Measurements from ENCODE around the gene TPM4. TPM values are rescaled to one million over a fixed set of nuclear protein-coding genes. Genes with fewer than 3 reads are reported as not detected.

Gene TPM4
- total RNA-seq, 1 experiment from 2014 or later: 219 TPM

DNA sequence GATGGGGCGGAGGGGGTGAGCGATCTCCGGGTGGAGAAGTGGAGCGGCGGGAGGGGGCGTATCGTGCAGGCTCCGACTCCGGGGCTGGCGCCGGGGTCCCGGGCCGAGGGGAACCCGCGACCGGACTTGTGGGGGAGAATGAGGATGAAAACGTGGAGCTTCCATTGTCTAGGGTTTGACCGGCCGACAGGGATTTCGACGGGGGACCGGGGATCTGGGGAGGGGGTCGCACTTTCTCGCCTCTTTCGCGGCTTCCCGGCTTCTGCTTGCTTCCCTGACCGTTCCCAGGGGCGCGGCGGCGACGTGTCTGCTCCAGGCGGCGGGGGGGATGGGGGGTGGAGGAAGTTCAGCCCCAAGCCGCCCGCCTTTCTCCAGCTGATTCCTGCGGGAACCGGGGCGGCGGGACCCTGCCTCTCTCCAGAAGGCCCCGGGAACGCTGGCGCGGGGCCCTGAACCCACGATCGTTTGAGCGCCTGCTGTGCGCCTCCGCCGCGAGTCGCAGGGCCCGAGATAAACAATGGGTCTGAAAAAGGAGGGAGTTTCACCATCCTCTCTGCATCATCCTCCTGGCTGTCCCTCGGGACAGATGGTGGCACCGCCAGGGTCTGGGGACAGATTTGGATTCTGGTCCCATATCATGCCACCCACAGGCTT, 790 bp downstream of the TPM4 start:
- intact Hi-C loops (cut with micrococcal nuclease; ENCODE audit: unreplicated experiment): no loop called here
- BruUV-seq (replicated peaks): no TSS peak
- no peaks in the 10 kb centered on the region for H3K27me3 Mint-ChIP-seq (ENCODE audit: unreplicated experiment)
- no peak overlapping the region for H3K27ac Mint-ChIP-seq (ENCODE audit: unreplicated experiment)
- H3K4me3 Mint-ChIP-seq (ENCODE audit: low read depth, unreplicated experiment): no peak overlapping the region
- peaks cover 16% of the 10 kb centered on the region for H3K4me1 Mint-ChIP-seq (ENCODE audit: low read depth, unreplicated experiment)
- no peaks in the 10 kb centered on the region for H3K9me3 Mint-ChIP-seq (ENCODE audit: low read depth, unreplicated experiment)
- H3K36me3 Mint-ChIP-seq (ENCODE audit: insufficient read depth, unreplicated experiment): peaks cover 83% of the 10 kb centered on the region
- CTCF ChIA-PET: no interaction called here
- TF ChIP-seq, protein P1, sequence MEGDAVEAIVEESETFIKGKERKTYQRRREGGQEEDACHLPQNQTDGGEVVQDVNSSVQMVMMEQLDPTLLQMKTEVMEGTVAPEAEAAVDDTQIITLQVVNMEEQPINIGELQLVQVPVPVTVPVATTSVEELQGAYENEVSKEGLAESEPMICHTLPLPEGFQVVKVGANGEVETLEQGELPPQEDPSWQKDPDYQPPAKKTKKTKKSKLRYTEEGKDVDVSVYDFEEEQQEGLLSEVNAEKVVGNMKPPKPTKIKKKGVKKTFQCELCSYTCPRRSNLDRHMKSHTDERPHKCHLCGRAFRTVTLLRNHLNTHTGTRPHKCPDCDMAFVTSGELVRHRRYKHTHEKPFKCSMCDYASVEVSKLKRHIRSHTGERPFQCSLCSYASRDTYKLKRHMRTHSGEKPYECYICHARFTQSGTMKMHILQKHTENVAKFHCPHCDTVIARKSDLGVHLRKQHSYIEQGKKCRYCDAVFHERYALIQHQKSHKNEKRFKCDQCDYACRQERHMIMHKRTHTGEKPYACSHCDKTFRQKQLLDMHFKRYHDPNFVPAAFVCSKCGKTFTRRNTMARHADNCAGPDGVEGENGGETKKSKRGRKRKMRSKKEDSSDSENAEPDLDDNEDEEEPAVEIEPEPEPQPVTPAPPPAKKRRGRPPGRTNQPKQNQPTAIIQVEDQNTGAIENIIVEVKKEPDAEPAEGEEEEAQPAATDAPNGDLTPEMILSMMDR (IDR thresholded peaks at IDR 0.05; ENCODE audit: unreplicated experiment): no peak
- DNase-seq: no peak

DNA sequence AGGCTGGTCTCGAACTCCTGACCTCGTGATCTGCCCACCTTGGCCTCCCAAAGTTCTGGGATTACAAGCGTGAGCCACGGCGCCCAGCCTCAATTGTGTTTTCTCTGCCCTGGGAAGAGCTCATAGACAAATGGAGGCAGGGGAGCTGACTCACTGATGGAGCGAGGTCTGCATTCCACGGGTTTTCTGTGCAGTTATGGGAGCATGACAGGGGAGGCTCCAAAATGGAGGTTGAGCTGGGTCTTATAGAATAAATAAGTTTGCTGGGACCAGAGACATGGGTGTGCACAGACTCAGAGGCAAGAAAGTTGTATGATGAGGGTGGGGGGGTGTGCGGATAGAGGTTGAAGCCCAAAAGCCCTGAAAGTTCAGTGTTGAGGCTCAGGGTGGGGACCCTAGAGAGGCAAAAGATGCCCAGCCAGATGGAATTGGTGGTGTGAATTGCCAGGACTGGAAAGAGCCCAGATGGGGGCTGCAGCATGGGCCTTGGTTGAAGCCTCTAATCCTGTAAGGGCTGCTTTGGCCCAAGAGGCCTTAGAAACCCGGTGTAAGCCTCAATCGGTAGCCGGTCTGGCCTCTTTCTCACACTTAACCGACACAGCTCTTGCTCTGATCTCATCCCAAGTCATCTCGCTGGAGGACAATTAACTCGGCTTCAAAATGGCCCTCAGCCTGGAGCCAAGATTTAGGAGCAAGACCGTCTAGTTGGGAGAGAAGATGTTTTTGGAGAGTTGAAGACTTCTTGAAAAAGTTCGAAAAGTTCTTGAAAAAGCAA, 1.9 kb downstream of the TPM4 start:
- intact Hi-C loops (cut with micrococcal nuclease; ENCODE audit: unreplicated experiment): no loop called here
- TSS peak; percentile 99 for BruUV-seq (replicated peaks)
- CTCF ChIA-PET: interaction anchor here (0.6 kb wide), 1 partner anchor 32 kb away, joined by 3 read pairs; no protein-coding TSS in a partner anchor

DNA sequence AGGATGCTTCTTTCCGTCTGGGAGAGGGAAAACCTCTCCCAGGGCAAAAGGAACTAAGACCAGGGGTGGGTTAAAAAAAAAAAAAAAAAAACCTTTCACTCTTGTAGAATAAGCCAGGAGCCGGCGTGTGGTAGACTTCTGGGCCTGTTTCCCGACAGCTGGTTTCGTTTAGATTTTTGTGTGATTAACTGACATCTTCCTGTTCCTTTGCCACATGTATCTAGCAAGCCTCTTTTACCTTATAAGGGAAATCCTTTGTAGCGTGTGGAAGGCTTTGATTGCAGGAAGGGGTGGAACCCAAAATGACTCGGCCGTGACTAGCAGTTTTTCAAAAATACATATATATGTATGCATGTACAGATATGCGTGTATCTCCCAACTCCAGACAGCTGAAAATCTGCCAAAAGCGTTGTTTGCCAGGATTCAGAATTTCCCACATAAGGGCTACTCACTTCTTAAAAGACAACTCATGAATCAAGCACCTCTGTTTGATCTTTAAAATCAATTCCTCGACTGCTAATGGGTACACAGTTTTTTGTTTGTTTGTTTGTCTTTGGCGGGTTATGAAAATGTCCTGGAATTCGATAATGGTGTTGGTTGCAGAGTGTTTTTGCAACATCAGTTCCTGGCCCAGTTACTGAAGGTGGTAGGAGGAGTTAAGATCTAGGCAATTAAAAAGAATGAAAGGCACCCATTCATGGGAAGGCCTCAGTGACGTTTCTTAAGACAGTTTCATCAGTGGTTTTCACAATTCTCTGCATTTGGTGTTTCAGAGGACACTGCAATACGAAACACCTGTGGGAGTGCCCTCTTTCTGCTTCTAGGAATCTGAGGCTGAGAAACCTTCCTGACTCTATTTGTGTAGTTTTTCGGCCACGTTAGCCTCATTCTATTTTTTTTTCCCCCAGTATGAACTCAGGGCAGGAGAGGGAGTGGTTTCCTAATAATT, 2.7 kb downstream of the TPM4 start:
- peaks cover 16% of the 10 kb centered on the region for H3K4me1 Mint-ChIP-seq (ENCODE audit: low read depth, unreplicated experiment)
- BruUV-seq (replicated peaks): no TSS peak
- peaks cover 87% of the 10 kb centered on the region for H3K36me3 Mint-ChIP-seq (ENCODE audit: insufficient read depth, unreplicated experiment)
- DNase-seq: peak; percentile 50
- H3K27me3 Mint-ChIP-seq (ENCODE audit: unreplicated experiment): no peaks in the 10 kb centered on the region
- peak overlapping the region; percentile 39 for H3K4me3 Mint-ChIP-seq (ENCODE audit: low read depth, unreplicated experiment)
- intact Hi-C loops (cut with micrococcal nuclease; ENCODE audit: unreplicated experiment): no loop called here
- H3K27ac Mint-ChIP-seq (ENCODE audit: unreplicated experiment): peak overlapping the region; percentile 98
- TF ChIP-seq, protein P1 (IDR thresholded peaks at IDR 0.05; ENCODE audit: unreplicated experiment): no peak
- CTCF ChIA-PET: interaction anchor here (0.6 kb wide), 2 partner anchors 31 to 1521 kb away, joined by 3 to 7 read pairs; no protein-coding TSS in a partner anchor
- no peaks in the 10 kb centered on the region for H3K9me3 Mint-ChIP-seq (ENCODE audit: low read depth, unreplicated experiment)

More for the DNA sequence above, 1.9 kb downstream of the TPM4 start:
- Mint-ChIP-seq H3K4me1 (ENCODE audit: low read depth, unreplicated experiment) (peaks cover 16% of the 10 kb centered on the region), H3K27ac (ENCODE audit: unreplicated experiment) (peak overlapping the region; percentile 98), H3K36me3 (ENCODE audit: insufficient read depth, unreplicated experiment) (peaks cover 87% of the 10 kb centered on the region), H3K9me3 (ENCODE audit: low read depth, unreplicated experiment) (no peaks in the 10 kb centered on the region), H3K27me3 (ENCODE audit: unreplicated experiment) (no peaks in the 10 kb centered on the region), H3K4me3 (ENCODE audit: low read depth, unreplicated experiment) (peak overlapping the region; percentile 21)
- TF ChIP-seq, protein P1 (IDR thresholded peaks at IDR 0.05; ENCODE audit: unreplicated experiment): no peak
- no peak for DNase-seq

DNA sequence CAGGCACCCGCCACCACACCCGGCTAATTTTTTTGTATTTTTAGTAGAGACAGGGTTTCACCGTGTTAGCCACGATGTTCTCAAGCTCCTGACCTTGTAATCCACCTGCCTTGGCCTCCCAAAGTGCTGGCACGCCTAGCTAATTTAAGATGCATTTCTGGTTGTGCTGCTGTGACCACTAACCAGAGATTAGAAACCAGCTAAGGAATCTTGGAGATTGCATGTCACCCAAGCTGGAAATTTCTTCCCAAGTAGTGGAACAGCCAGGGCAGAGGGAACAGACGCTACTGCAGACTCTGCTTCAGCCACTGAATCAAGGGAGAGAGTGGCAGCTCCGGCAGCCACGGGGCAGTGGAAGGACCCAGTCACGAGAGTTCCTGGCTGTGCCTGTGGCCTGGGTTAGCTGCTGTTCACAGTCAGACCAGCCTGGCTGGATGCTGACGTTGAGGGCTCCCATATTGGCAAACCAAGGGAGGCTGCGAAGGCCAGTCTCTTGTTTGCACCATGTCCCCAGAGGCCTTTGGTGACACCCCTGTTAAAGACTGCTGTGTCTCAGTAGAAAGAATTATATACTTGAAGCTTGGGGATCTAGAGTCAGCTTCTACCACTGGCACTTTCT, 7.9 kb downstream of the TPM4 start:
- H3K9me3 Mint-ChIP-seq (ENCODE audit: low read depth, unreplicated experiment): no peaks in the 10 kb centered on the region
- intact Hi-C loops (cut with micrococcal nuclease; ENCODE audit: unreplicated experiment): no loop called here
- no peak overlapping the region for H3K27ac Mint-ChIP-seq (ENCODE audit: unreplicated experiment)
- H3K36me3 Mint-ChIP-seq (ENCODE audit: insufficient read depth, unreplicated experiment): peaks cover 92% of the 10 kb centered on the region
- H3K27me3 Mint-ChIP-seq (ENCODE audit: unreplicated experiment): no peaks in the 10 kb centered on the region
- CTCF ChIA-PET: no interaction called here
- no peak overlapping the region for H3K4me3 Mint-ChIP-seq (ENCODE audit: low read depth, unreplicated experiment)
- BruUV-seq (replicated peaks): no TSS peak
- no peak for DNase-seq
- TF ChIP-seq, protein P1 (IDR thresholded peaks at IDR 0.05; ENCODE audit: unreplicated experiment): no peak
- H3K4me1 Mint-ChIP-seq (ENCODE audit: low read depth, unreplicated experiment): peaks cover 29% of the 10 kb centered on the region

Data from Calu3 (cell line).